GM12878 (cell line): Measurements from ENCODE around the gene RIPPLY3. TPM values are rescaled to one million over a fixed set of nuclear protein-coding genes. Genes with fewer than 3 reads are reported as not detected.

Experiments
- ATAC-seq: fragments of 200-7000 bp; cut with Tn5 transposase; 3 replicates; pipeline ENCODE4 v1.9.1; 2020; ENCODE audit warnings: mild to moderate bottlenecking, moderate library complexity
- Bru-seq: library from RNA; stranded (reverse); fragments of 400-500 nt; gene quantifications from one replicate; lab custom pipeline; 2021; lab: Mats Ljungman, UMichigan
- BruChase-seq, 2 experiments: library from RNA; stranded (reverse); fragments of 400-500 nt; gene quantifications; one replicate each; lab custom pipeline; 2021; lab: Mats Ljungman, UMichigan
- BruUV-seq: library from RNA; stranded (reverse); fragments of 400-500 nt; replicated peaks from 2 replicates; lab custom pipeline; 2021; lab: Mats Ljungman, UMichigan
- CTCF ChIA-PET: fragments of 300-600 bp; sonication (Branson Sonifier 250); formaldehyde crosslinking; extraction: SDS; loops from one replicate; lab custom pipeline; 2021; ENCODE audit warnings: inconsistent platforms; lab: Yijun Ruan, JAX
- POLR2A ChIA-PET: fragments of 350-600 bp; formaldehyde crosslinking; extraction: SDS; loops from one replicate; lab custom pipeline; 2021; ENCODE audit warnings: inconsistent platforms; lab: Charles Lee
- RAD21 ChIA-PET: fragments of 300-600 bp; sonication (Branson Sonifier 250); formaldehyde crosslinking; loops from one replicate; lab custom pipeline; 2023; ENCODE audit warnings: antibody characterized with exemption; ENCODE audit not compliant: unreplicated experiment; lab: Charles Lee
- SMC1A ChIA-PET: fragments of 300-600 bp; sonication (Branson Sonifier 250); formaldehyde crosslinking; loops from one replicate; lab custom pipeline; 2023; ENCODE audit not compliant: unreplicated experiment, uncharacterized antibody; lab: Charles Lee
- DNase-seq: peaks from one replicate; pipeline ENCODE4 v3.0.0-alpha.2; 2011; ENCODE audit warnings: low read depth, low spot score
- FAIRE-seq: peaks from 3 replicates; lab custom pipeline; 2011; peaks lifted over from hg19 to GRCh38; lab: Jason Lieb, UNC
- H2AFZ ChIP-seq: 2 replicates; pipeline ENCODE4 v1.6.0; 2011; ENCODE audit warnings: low read depth, low read length, control low read depth; ENCODE audit not compliant: control insufficient read depth
- H3K27ac ChIP-seq: 2 replicates; pipeline ENCODE4 v1.5.1; 2011; ENCODE audit warnings: control low read depth; ENCODE audit not compliant: control insufficient read depth, insufficient read depth
- H3K27me3 ChIP-seq, 2 experiments: replicated peaks in 1 of 2; 2 replicates each; pipeline versions ENCODE4 v1.6.0 to v1.6.1; 2011; ENCODE audit warnings: low read length in 1 of 2; ENCODE audit not compliant: control insufficient read depth in 2 of 2, insufficient read depth in 2 of 2
- H3K36me3 ChIP-seq, 2 experiments: 2 replicates each; pipeline ENCODE4 v1.5.1; 2011; ENCODE audit warnings: low read length in 1 of 2; ENCODE audit not compliant: control insufficient read depth in 2 of 2, insufficient read depth in 2 of 2
- H3K4me1 ChIP-seq: 2 replicates; pipeline ENCODE4 v1.6.1; 2011; ENCODE audit warnings: mild to moderate bottlenecking, low read length, moderate library complexity, mixed read lengths; ENCODE audit not compliant: control insufficient read depth, insufficient read depth
- H3K4me2 ChIP-seq: 2 replicates; pipeline ENCODE4 v1.6.0; 2011; ENCODE audit warnings: control low read depth; ENCODE audit not compliant: control insufficient read depth, insufficient read depth
- H3K4me3 ChIP-seq: fragments of 200-600 bp; sonication (generic); 2 replicates; pipeline ENCODE4 v1.5.1; 2016
- H3K79me2 ChIP-seq: 2 replicates; pipeline ENCODE4 v1.6.0; 2011; ENCODE audit warnings: low read length; ENCODE audit not compliant: control insufficient read depth, insufficient read depth
- H3K9ac ChIP-seq: 2 replicates; pipeline ENCODE4 v1.8.0; 2011; ENCODE audit warnings: low read length, control low read depth, mixed read lengths; ENCODE audit not compliant: control insufficient read depth, insufficient read depth
- H3K9me3 ChIP-seq: replicated peaks from 3 replicates; pipeline ENCODE4 v1.5.1; 2011; ENCODE audit warnings: mild to moderate bottlenecking, low read length; ENCODE audit not compliant: control insufficient read depth, insufficient read depth
- H4K20me1 ChIP-seq: 2 replicates; pipeline ENCODE4 v1.6.0; 2011; ENCODE audit not compliant: control insufficient read depth, insufficient read depth
- ELK1 ChIP-seq: IDR thresholded peaks from 2 replicates; pipeline ENCODE4 v1.6.1; 2012; ENCODE audit warnings: low read depth, low read length, improper control_type of control experiment
- EP300 ChIP-seq, 2 experiments: fragments of 150-350 bp in 1 of 2; IDR thresholded peaks; 2 replicates each; pipeline ENCODE4 v1.6.1; 2011 to 2012; ENCODE audit warnings: low read depth in 2 of 2, low read length in 2 of 2, borderline replicate concordance in 1 of 2, improper control_type of control experiment in 1 of 2, inconsistent platforms in 1 of 2; ENCODE audit not compliant: control insufficient read depth in 1 of 2
- GATAD2B ChIP-seq: fragments of 450-650 bp; conservative IDR thresholded peaks from 2 replicates; pipeline ENCODE4 v1.6.1; 2017; ENCODE audit warnings: low read depth, mild to moderate bottlenecking, moderate library complexity
- HCFC1 ChIP-seq: fragments of 150-350 bp; IDR thresholded peaks from 2 replicates; pipeline ENCODE4 v1.6.1; 2014; ENCODE audit warnings: low read length
- HDAC6 ChIP-seq: fragments of 200-600 bp; sonication (generic); IDR thresholded peaks from one replicate; pipeline ENCODE4 v1.8.0; 2017; ENCODE audit warnings: antibody characterized with exemption; ENCODE audit not compliant: unreplicated experiment
- IKZF1 ChIP-seq: fragments of 450-650 bp; conservative IDR thresholded peaks from 2 replicates; pipeline ENCODE4 v1.6.1; 2017; ENCODE audit warnings: antibody characterized with exemption, mild to moderate bottlenecking
- NFYA ChIP-seq: IDR thresholded peaks from 2 replicates; pipeline ENCODE4 v1.6.1; 2011; ENCODE audit warnings: low read depth, mild to moderate bottlenecking, low read length, improper control_type of control experiment, borderline replicate concordance
- ZNF622 ChIP-seq: fragments of 450-650 bp; IDR thresholded peaks from 2 replicates; pipeline ENCODE4 v1.6.1; 2017; ENCODE audit warnings: mild to moderate bottlenecking, inconsistent platforms
- WGBS: methylation state at CpG from one replicate; pipeline ENCODE4 v1.1.6; 2016; ENCODE audit warnings: low lambda C conversion rate; ENCODE audit not compliant: insufficient replicate concordance, insufficient coverage; ENCODE audit errors: missing lambda C conversion rate; 5-methylcytosine and 5-hydroxymethylcytosine counted together
- in situ Hi-C: fragments of 300-500 bp; cut with MboI; formaldehyde crosslinking; loops from 9 replicates; pipeline ENCODE4 v1.14.3; 2018; ENCODE audit warnings: mixed read lengths
- intact Hi-C: fragments of 100-400 bp; cut with micrococcal nuclease; formaldehyde crosslinking; loops from one replicate; pipeline ENCODE4 v1.14.2; 2022; ENCODE audit not compliant: unreplicated experiment
- long read RNA-seq, 2 experiments: library from polyadenylated mRNA; unstranded; transcript quantifications; one replicate each; pipeline ENCODE4 v2.0.0, GENCODE V29; 2019 to 2020
- polyA minus RNA-seq, 3 experiments: library from RNA; depleted of rRNA, polyadenylated mRNA; stranded (reverse); fragments of >200 nt; gene quantifications; 2 replicates each; pipeline ENCODE4 v1.2.3, GENCODE V29; 2011
- polyA plus RNA-seq, 11 experiments: library from polyadenylated mRNA; depleted of rRNA in 4 of 11; unstranded in 6 of 11; stranded (reverse) in 5 of 11; fragments of >200 nt; fragmentation: Nextera tagmentation in 4 of 11; fragmentation: Illumina TruSeq in 1 of 11; extraction: Ambion mirVana in 4 of 11; extraction: Trizol in 1 of 11; gene quantifications; 1 replicate in 1 of 11; 2 replicates in 10 of 11; pipeline versions ENCODE4 v1.2.1 to v1.2.3, GENCODE V29; 2011 to 2016; ENCODE audit warnings: inconsistent platforms in 2 of 11, missing spikeins in 2 of 11, low read depth in 1 of 11
- total RNA-seq, 4 experiments: library from RNA; depleted of rRNA in 3 of 4; stranded (reverse); fragments of >200 nt in 3 of 4; fragmentation: Illumina TruSeq in 1 of 4; extraction: Trizol in 1 of 4; gene quantifications; 2 replicates each; pipeline versions ENCODE4 v1.2.1 to v1.2.3, GENCODE V29; 2013 to 2021
- TF ChIP-seq, protein P1 (sequence below): fragments of 450-650 bp; IDR thresholded peaks from 2 replicates; pipeline ENCODE4 v1.6.1; 2017; ENCODE audit warnings: mild to moderate bottlenecking

The RIPPLY3 gene, protein sequence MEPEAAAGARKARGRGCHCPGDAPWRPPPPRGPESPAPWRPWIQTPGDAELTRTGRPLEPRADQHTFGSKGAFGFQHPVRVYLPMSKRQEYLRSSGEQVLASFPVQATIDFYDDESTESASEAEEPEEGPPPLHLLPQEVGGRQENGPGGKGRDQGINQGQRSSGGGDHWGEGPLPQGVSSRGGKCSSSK
- not detected in 2 replicates for total RNA-seq (2013; cell fraction: nucleolus; rRNA removed)
- total RNA-seq (2014; rRNA removed) (not detected in 2 replicates), total RNA-seq (2014; rRNA removed; fragmentation: Illumina TruSeq; extraction: Trizol) (not detected in 2 replicates), total RNA-seq (2021) (not detected in 2 replicates), polyA plus RNA-seq (2011; rRNA removed) (not detected in 2 replicates), polyA plus RNA-seq (2014; fragmentation: Illumina TruSeq; extraction: Trizol) (not detected in 2 replicates), polyA plus RNA-seq (2014; fragmentation: Nextera tagmentation; extraction: Ambion mirVana) (not detected), polyA plus RNA-seq (2014; rRNA removed) (not detected in 2 replicates), polyA plus RNA-seq (2016; fragmentation: Nextera tagmentation; extraction: Ambion mirVana) (not detected), polyA minus RNA-seq (2011; rRNA and poly(A)+ RNA removed) (not detected in 2 replicates), Bru-seq, nascent RNA (percentile 10 among the genes with signal in this experiment), BruChase-seq, experiment 1, labeled RNA remaining after a 6-hour chase (not detected), BruChase-seq, experiment 2, labeled RNA remaining after a 2-hour chase (percentile 10 among the genes with signal in this experiment)
- polyA plus RNA-seq (2011; ENCODE audit: low read depth), result not detected
- not detected in 2 replicates for polyA plus RNA-seq (2011; cell fraction: cytosol; rRNA removed)
- not detected in 2 replicates for polyA plus RNA-seq (2011; cell fraction: nucleus; rRNA removed)
- polyA plus RNA-seq (2012), result not detected in 2 replicates
- polyA minus RNA-seq (2011; cell fraction: cytosol; rRNA and poly(A)+ RNA removed), result not detected in 2 replicates
- not detected in 2 replicates for polyA minus RNA-seq (2011; cell fraction: nucleus; rRNA and poly(A)+ RNA removed)
- long read RNA-seq, experiment 1, result 0 reads
- long read RNA-seq, experiment 2, partial matches to known transcripts, result 0 of 1 reads
- long read RNA-seq, experiment 2, other reads (novel, unspliced or antisense), result 1 of 1 reads

DNA sequence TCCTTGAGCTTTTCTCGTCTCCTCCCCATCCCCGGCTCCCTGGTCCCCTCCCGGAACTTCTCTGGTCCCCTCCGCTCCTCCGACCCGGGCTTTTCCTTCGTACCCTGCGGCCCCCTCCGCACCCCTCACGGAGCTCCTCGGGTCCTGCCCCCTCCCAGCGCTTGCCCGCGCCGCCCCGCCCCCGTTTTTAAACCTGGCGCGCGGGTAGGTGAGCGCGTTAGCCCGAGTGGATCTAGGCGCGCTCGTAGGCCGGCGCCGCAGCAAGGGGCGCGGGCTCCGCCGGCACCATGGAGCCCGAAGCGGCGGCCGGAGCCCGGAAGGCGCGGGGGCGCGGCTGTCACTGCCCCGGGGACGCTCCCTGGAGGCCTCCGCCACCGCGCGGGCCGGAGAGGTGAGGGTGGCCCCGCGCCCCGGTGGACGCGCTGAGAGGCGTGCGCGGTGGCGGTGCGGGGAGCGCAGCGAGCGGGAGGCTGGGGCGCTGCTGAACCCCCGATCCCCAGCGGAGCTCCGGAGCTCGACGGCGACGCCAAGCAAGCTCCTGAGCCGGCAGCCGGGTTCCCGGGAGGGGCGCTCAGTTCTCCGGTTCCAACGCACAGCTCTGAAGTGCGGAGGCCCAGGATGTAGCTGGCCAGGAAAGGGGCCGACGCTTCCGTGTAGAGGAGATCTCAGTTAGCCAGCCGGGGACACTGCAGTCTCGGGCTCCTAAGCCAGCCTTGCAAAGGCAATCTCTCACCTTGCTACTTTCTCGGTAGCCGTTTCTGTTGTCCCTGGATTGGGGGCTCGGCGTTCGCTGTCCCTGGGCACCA lies at the start of gene RIPPLY3:
Gene RIPPLY3 (plus strand): TSS at position 217 of the 806 bp plus-strand sequence. CDS start 71 bp downstream, at position 288.
- Histone ChIP-seq H3K36me3 (no peaks in the 10 kb centered on the region), H2AFZ (no peak within 1 kb of the TSS), H4K20me1 (no peaks in the 10 kb centered on the region), H3K79me2 (no peaks in the 10 kb centered on the region), H3K27me3 (peaks cover 2 to 13% of the 10 kb centered on the region in 2 experiments; a peak in 2 of 4 replicates), H3K4me2 (peak within 1 kb of the TSS; percentile 66), H3K9me3 (no peaks in the 10 kb centered on the region; the same call in 2 of the 3 replicates), H3K4me3 (0 out of 2 replicates have a peak within 1 kb of the TSS, but pooled peaks have one; percentile 32), H3K4me1 (no peaks in the 10 kb centered on the region; the same call in 1 of the 2 replicates), H3K9ac (no peak within 1 kb of the TSS), H3K27ac (no peak within 1 kb of the TSS)
- CTCF ChIA-PET, result interaction anchor here (1.3 kb wide), 1 partner anchor 30 kb away, joined by 3 read pairs; no protein-coding TSS in a partner anchor
- WGBS, result 24% methylated on average over 45 of the region's 87 CpGs
- SMC1A ChIA-PET, result no interaction called here
- DNase-seq (no peak), ATAC-seq (no peak), FAIRE-seq (no peak)
- TF ChIP-seq, protein P1, sequence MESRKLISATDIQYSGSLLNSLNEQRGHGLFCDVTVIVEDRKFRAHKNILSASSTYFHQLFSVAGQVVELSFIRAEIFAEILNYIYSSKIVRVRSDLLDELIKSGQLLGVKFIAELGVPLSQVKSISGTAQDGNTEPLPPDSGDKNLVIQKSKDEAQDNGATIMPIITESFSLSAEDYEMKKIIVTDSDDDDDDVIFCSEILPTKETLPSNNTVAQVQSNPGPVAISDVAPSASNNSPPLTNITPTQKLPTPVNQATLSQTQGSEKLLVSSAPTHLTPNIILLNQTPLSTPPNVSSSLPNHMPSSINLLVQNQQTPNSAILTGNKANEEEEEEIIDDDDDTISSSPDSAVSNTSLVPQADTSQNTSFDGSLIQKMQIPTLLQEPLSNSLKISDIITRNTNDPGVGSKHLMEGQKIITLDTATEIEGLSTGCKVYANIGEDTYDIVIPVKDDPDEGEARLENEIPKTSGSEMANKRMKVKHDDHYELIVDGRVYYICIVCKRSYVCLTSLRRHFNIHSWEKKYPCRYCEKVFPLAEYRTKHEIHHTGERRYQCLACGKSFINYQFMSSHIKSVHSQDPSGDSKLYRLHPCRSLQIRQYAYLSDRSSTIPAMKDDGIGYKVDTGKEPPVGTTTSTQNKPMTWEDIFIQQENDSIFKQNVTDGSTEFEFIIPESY, result no peak
- TF ChIP-seq ZNF622, result no peak
- TF ChIP-seq NFYA, result no peak
- 0 out of 2 replicates have a peak, but pooled peaks have one; percentile 11 for TF ChIP-seq IKZF1
- TF ChIP-seq HCFC1, result no peak
- TF ChIP-seq GATAD2B, result no peak
- no peak for TF ChIP-seq EP300 (IDR thresholded peaks at IDR 0.05; ENCODE audit: borderline replicate concordance in 1 of 2, control insufficient read depth in 1 of 2, low read depth in 2 of 2, low read length in 2 of 2)
- no peak for TF ChIP-seq ELK1
- TF ChIP-seq HDAC6, result peak; percentile 83
- BruUV-seq, result no TSS peak
- RAD21 ChIA-PET, result no interaction called here
- intact Hi-C loops (no loop called here), in situ Hi-C loops (no loop called here)
- POLR2A ChIA-PET, result interaction anchor here (0.6 kb wide), 1 partner anchor 609 kb away, joined by 5 read pairs; no protein-coding TSS in a partner anchor
